Amniotic epithelial cell (primary cell): ENCODE results near the gene SPTLC3.

Source experiments
- DNase-seq: peaks from one replicate; pipeline ENCODE4 v3.0.0-alpha.2; 2010; ENCODE audit warnings: low read depth

Gene SPTLC3

DNA sequence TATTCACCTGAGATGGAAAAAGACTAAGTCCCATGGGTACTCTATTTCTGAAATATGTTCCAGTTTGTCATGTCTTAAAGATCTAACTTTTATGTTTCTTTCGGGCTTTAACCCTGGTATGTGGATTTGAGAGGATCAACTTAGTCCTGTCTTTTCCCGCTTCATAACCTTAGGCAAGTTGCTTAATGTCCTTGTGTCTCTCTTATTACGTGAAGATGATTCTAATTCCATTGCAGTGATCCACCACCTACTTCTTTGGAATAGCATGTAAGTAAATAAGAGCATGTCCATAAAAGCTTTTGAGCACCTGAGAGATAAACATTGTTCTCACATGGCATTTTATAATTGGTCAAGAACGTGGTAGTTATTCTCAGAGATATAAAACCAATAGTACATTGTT lies 23.0 kb downstream of the SPTLC3 start:
- DNase-seq, result no peak

DNA sequence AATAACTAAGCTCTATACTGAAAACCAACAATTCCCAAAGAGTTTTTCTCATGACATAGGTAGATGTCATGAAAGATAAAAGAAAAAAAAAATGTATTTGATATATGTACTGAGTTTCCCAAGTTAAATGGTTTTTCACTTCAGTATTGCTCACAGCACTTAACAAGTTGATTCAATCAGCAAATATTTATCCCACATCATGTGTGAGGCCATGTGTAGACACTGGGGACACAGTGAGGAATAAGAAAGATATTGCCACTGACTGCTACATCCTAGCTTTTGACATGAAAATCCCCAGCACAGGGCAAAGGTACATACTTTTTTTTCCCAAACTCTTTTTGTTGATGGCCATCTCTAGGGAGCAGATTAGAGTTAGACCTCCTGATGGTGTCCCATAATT lies 25.3 kb downstream of the SPTLC3 start:
- no peak for DNase-seq

DNA sequence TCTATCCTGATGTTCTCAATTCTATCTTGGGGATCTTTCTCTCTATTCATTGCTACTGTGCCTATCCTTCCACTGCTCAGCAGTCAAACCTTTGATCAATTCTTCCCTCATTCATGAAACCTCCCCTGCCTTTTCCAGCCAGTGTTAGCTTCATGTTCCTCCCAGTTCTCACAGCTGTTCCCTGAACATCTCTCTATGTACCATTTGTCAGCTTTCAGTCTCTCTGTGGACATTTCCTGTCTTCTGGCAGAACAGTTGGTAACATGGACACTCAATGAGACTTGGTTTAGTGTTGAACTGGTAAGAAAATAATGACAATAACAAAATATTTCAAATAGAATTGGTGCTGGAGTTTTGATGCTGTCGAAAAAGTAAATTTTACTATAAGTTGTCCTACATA lies 26.2 kb downstream of the SPTLC3 start:
- DNase-seq, result no peak

DNA sequence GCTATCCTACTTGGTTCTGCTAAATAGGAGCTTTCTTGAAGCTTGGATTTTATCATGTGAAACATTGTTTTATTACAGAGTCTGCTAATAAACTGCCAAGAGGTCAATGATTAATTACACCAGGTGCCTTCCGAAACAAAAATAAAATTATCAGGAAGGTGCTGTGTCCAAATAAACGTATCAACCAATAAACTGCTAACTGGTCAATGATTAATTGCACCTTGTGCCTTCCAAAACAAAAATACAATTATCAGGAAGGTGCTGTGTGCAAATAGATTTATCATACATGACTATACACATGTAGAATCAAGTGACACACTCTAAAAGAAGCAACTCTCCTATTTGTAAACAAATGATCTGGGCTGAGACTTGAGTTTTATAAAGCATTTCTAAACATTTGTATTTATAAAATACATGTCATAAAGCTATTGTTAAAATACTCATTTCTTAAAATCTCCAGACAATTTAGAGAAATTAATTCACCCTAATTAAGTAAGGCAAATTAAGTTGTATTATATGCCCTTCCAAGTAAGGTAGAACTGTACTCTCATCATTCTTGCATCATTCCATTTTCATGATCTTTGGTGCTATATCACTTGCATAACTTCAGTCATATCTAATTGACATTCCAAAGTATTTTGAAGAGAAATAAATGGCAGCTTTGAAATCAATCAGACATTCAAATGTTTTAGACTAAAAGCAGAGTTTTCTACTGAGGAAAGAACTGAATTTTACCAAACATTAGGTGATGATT lies 26.8 kb downstream of the SPTLC3 start:
- no peak for DNase-seq

DNA sequence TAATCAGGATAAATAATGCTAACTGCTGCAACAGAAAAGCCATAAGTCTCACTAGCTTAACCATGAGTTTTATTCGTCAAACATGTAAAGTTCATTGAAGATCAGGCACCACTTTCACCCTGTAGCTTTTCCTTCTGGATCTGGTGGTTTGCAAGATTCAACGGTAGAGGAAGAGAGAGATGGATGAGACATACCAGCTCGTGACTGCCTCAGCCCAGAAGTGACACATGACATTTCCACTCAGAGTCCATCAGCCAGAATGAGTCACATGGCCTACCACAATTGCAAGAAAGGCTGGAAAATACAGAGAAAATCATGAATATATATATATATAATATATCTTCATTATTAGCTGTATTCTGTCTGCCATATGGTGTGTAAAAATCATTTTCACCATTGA lies 29.0 kb downstream of the SPTLC3 start:
- DNase-seq, result no peak

DNA sequence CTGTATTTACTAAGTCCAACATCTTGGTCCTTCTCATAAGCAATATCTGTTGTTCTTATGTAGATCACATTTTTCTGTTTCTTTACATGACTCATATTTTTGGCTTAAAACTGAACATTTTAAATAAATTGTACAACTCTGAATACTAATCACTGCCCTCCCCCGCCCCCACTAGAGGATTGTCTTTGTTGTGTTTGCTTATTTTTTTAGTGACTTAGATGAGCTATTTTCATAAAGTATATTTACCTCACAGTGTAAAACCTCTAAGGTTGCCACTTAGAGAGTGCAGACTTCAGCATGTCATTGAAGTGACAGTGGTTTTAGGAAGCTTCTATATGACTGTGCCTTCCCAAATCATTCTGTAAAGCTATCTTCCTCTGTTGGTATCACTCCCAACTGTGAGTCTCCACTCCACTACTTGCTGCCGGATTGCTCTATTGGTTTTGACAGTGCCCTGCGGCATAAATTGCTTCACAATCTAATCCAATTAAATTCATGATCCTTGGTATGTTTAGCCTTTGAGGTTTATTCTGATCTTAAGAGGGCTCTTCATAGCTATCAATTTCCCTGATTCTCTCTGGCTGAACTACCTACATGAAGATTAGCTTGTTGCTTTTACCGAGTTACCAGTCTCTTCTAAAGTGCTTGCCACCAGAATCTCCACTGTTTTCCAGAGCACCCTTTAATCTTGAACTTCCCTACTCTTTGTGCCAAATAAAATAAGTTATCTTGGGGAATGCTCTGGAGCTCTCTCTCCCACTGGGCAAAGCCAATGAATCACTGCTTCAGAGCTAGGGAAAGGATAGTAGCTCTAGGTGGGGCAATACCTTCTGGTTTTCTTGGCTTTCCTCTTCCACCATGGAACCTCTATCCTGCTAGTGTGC lies 33.0 kb downstream of the SPTLC3 start:
- DNase-seq, result no peak

GRCh38 chr20:13042458-13042794 lies 33.7 kb downstream of the SPTLC3 start:
- no peak for DNase-seq

DNA sequence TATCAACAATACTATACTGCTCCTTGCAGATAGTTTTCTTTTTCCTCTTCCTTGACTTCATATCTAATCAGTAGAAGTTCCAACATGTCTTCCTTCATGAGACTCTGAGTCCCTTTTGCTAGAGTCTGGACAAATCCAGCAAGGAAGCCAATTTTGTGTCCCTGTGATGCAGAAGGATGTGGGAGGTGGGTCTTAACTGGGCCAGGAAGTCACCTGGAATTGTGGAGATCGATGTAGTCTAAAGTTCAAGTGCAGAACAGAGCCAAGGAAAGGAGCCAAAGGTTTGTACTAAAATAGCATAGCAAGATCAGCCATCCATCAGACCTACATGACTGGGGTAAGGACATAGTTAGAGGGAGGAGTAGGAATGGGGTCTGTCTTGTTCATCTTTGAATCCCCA lies 37.6 kb downstream of the SPTLC3 start:
- no peak for DNase-seq

GRCh38 chr20:13054011-13054410 lies 45.2 kb downstream of the SPTLC3 start:
- DNase-seq, result no peak

DNA sequence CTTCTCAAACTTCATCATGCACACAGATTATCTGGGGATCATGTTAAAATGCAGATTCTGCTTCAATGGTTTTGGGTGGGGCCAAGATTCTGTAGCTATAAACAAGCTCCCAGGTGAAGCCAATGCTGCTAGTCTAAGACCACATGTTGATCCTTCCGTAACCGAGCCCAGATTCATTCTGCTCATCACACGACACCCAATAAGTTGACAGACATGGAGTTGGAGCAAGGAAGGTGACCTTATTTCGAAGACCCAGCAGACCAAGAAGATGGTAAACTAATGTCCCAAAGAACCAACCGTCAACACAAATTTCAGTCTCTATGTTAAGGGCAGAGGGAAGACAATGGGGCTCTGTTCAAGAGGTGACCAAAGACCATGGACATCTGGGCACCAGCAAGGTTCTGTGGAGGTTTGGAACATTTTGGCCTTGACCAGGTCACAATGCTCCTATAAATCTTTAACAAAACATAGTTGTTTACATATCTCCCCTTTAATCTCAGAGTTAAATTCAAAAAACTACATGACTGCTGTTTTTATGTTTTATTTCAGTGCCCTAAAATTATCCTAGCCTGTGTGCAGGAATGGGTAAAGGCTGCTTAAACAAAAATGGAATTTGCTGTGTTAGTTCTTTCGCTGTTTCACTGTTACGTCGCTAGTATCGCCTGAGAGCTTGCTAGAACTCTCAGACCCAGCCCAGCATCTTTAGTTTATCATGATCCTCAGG lies 50.1 kb downstream of the SPTLC3 start:
- no peak for DNase-seq

DNA sequence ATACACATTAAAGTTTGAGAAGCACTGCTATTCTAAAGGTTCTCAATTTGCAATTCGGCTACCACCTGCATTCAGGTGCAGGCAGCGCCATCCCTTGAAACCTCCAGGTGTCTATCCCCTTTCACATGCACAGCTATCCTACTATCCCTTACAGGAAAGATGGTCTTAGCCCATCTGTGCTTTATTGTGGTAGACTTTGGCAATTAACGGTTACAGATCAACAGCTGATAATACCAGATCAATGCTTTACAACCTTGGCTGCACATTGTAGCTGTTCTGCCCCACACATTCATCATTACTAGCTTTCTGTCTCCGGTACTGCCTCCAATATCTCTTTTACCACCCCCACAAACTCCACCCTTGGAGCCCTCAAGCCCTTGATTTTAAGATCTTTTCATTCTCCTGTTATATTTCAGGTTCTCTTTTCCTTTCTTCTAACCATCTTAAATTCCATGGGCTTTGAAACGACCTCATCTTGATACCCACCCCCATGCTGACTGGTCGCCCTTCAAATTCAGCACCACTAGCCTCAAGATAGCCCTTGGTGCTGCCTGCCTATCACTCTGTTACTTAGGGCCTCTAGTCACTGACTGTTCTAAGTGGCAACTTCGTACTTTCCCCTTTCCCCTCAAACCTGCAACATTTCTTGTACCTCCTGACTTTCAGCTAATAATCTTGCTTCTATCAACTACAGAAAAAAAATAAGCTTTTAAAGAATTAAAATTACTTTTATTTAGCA lies 50.8 kb downstream of the SPTLC3 start:
- DNase-seq, result no peak

DNA sequence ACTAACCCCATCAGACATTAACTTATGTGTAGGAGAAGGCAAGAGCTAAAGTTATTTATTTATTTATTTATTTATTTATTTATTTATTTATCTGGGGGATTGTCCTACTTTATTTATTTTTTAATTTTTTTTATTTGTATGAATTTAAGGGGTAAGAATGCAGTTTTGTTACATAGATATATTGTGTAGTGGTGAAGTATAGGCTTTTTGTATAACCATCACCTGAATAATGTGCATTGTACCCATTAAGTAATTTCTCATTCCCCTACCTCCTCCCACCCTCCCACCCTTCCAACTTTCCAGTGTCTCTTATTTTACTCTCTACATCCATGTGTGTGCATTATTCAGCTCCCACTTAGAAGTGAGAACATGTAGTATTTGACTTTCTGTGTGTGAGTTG lies 51.6 kb downstream of the SPTLC3 start:
- DNase-seq, result no peak

DNA sequence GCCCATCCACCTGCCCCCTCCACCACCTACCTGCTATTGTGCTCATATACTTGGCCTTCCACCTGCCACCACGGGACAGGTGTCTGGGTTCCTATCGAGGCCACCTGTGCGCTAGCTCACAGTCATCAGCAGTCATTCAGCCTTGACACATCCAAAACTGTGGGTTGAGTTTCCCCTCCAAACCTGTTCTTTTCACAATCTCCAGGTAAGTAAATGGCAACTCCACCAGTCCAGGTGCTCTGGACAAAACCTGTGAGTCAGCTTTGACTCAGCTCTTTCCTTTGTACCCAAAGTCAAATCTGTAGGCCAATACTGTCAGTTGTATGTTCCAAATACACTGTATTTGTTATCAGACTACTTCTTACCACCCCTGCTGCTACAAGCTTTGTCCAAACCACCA lies 52.6 kb downstream of the SPTLC3 start:
- no peak for DNase-seq

DNA sequence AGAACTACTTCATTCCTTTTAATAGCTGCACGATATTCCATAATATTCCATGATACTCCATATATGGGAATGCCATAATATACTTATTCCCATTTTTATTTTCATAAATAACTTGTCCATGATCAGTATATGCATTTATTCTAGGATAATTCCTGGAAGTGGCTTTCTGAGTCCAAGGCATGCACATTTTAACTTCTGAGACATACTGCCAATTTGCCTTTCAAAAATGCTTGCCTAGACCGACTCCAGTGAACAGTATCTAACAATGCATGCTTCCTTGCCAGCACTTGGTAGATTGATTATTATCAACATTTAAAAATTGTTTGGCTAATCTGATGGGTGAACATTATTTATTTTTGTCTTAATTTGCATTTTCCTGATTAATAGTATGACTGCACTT lies 54.0 kb downstream of the SPTLC3 start:
- DNase-seq, result no peak

DNA sequence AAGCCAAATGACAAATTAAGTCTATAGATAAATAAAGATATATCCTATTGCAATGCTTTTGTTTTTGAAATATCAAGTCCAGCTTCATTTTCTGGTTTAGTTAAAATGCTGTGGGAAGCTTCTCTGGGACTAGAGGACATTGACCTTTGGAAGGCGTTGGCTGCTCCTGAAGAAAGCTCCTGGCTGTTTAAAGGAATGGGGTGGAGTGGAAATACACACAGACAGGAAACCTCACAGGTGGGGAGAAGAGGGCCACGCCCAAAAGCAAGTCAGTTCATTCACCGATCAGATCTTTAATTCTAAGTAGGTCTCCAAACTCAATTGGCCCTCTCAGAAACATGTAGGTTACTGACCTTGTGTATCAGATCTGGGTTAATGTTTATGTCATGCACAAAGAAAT lies 59.6 kb downstream of the SPTLC3 start:
- no peak for DNase-seq

DNA sequence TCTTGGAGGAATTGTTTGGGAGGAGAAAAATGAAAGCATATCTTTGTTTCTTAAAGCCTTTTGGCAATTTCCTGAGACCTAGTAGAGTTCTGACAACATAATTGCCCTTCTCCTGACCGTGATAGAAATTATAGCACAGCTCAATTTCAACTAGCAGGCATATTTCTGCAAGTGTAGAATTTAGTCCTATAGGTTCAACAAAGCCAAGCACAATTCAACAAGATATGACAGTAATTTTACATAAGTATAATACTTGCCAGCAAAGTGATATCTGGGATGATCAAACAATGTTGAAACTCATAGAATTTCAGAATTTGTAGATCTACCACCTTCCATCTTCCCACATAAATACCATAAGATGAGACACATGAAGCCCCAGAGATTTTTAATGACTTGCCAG lies 73.1 kb downstream of the SPTLC3 start:
- no peak for DNase-seq

GRCh38 chr20:13082378-13082777 lies 73.6 kb downstream of the SPTLC3 start:
- no peak for DNase-seq

- DNase-seq, result no peak
Measured at GRCh38 chr20:13085275-13085674, 76.5 kb downstream of the SPTLC3 start.

DNA sequence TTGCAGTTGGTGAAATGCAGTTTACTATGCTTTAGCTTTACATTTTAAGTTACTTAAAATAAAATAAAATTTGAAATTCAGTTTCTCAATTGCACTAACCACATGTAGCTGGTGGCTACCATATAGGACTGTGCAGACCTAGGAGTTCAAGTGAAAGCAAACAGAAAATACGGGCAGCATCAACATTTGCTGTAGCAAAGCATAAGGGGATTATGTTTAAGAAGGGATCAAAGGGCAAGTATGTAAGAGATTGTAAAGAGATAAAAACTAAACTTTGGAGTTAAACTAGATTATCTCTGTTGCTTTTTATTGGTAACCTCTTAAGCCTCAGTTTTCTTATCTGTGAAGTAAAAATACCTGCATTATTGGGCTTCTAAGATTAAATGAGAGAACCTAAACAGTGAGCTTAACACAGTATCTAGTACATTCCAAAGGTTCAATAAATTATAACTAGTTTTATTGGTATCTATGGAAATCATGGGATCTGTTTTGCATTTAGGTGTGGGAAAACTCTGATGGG lies 81.2 kb downstream of the SPTLC3 start:
- no peak for DNase-seq

- no peak for DNase-seq
Measured at GRCh38 chr20:13092111-13092510, 83.3 kb downstream of the SPTLC3 start.

GRCh38 chr20:13094976-13095375 lies 86.2 kb downstream of the SPTLC3 start:
- no peak for DNase-seq

GRCh38 chr20:13098720-13099355 lies 90.1 kb downstream of the SPTLC3 start:
- no peak for DNase-seq
